Heart left ventricle (tissue), 16 donors: Measurements from ENCODE around the gene SRRM5. TPM values are rescaled to one million over a fixed set of nuclear protein-coding genes. Genes with fewer than 3 reads are reported as not detected.
"Not testable (repeated sequence)": the region's sequence is repeated elsewhere in the genome, so short reads cannot be mapped to it uniquely, and the experiment has no call there.

Experiments
- ATAC-seq, 4 donors: fragments of 200-7000 bp; cut with Tn5 transposase; one replicate each; pipeline ENCODE4 v1.9.1; 2020 to 2022; ENCODE audit warnings: moderate library complexity in 4 of 4, mild to moderate bottlenecking in 3 of 4, moderate number of reproducible peaks in 1 of 4
- DNase-seq, 5 donors: peaks; one replicate each; pipeline ENCODE4 v3.0.0-alpha.2; 2020
- H3K27ac ChIP-seq, 12 donors: fragments of 200-600 bp; sonication (generic) in 4 of 12; one replicate each; pipeline versions ENCODE4 v1.5.0 to v1.8.0; 2016 to 2022; ENCODE audit warnings: mild to moderate bottlenecking in 2 of 12
- H3K27me3 ChIP-seq, 9 donors: fragments of 200-600 bp; sonication (generic) in 2 of 9; one replicate each; pipeline versions ENCODE4 v1.5.1 to v1.8.0; 2016 to 2022; ENCODE audit warnings: mild to moderate bottlenecking in 3 of 9
- H3K36me3 ChIP-seq, 9 donors: fragments of 200-600 bp; sonication (generic) in 2 of 9; one replicate each; pipeline versions ENCODE4 v1.5.0 to v1.8.0; 2018 to 2022; ENCODE audit warnings: mild to moderate bottlenecking in 2 of 9
- H3K4me1 ChIP-seq, 12 donors: fragments of 200-600 bp; sonication (generic) in 4 of 12; one replicate each; pipeline versions ENCODE4 v1.5.0 to v1.8.0; 2016 to 2022; ENCODE audit warnings: mild to moderate bottlenecking in 3 of 12
- H3K4me3 ChIP-seq, 12 donors: fragments of 200-600 bp; sonication (generic) in 4 of 12; one replicate each; pipeline versions ENCODE4 v1.5.0 to v1.8.0; 2017 to 2022; ENCODE audit warnings: mild to moderate bottlenecking in 9 of 12, moderate library complexity in 4 of 12
- H3K9me3 ChIP-seq, 12 donors: fragments of 200-600 bp; sonication (generic) in 4 of 12; one replicate each; pipeline versions ENCODE4 v1.5.0 to v1.8.0; 2016 to 2022; ENCODE audit warnings: mild to moderate bottlenecking in 1 of 12
- POLR2A ChIP-seq, 2 donors: fragments of 450-650 bp; IDR thresholded peaks; one replicate each; pipeline ENCODE4 v1.6.1; 2017; ENCODE audit warnings: antibody characterized with exemption in 2 of 2, mild to moderate bottlenecking in 2 of 2, moderate library complexity in 2 of 2
- WGBS, 4 donors: extraction: QIAGEN DNeasy Blood & Tissue Kit in 2 of 4; methylation state at CpG; one replicate each; pipeline versions ENCODE4 v1.1.5 to v1.1.7; 2013 to 2018; 5-methylcytosine and 5-hydroxymethylcytosine counted together
- intact Hi-C, 10 donors: fragments of 100-400 bp; cut with DNase I; formaldehyde crosslinking; loops; one replicate each; pipeline versions ENCODE4 v1.11.1 to v1.14.2; 2022
- polyA plus RNA-seq, 2 donors: library from polyadenylated mRNA; stranded (reverse); fragments of 200-250 nt; gene quantifications; one replicate each; pipeline ENCODE4 v1.2.3, GENCODE V29; 2013
- total RNA-seq, 9 donors: library from RNA; depleted of rRNA in 2 of 9; stranded (reverse); fragments of >200 nt in 2 of 9; fragmentation: NEBNext Ultra II Directional in 3 of 9; extraction: Animal tissue kit (Norgen Biotek cat#: 25700) in 3 of 9; gene quantifications; one replicate each; pipeline versions ENCODE4 v1.1.0 to v1.2.4, GENCODE V29; 2016 to 2023
- TF ChIP-seq, protein P1 (sequence below), 12 donors: fragments of 200-600 bp; sonication (generic) in 4 of 12; IDR thresholded peaks; one replicate each; pipeline versions ENCODE4 v1.5.0 to v1.8.0; 2018 to 2022; ENCODE audit warnings: antibody characterized with exemption in 12 of 12, mild to moderate bottlenecking in 5 of 12
- donor health status: ischemic (EF 13 %, LVEDD 7.1; RV severe dilation, severe dysfunction).
- donor health status: healthy with polysubstance abuse.
- donor health status: DM: no; HTN: yes; CAD: no.
- donor health status: DM: no; HTN: no; CAD: no.
- donor health status: ischemic (EF 25% LVEDD 6.9; RV normal size, moderate dysfunction).
- donor health status: ischemic (EF 25% LVEDD 5.7; RV mildly dilated, moderate dysfunction).
- donor health status: healthy.
- donor health status: DM: yes; HTN: yes; CAD: no.
- donor health status: ischemic (EF 35%, LVEDD 5.7; RV mildly dilated, moderate dysfunction).
- donor health status: nonischemic (EF 11% LVEDD 7.7; RV severe dilation, severe dysfunction).
- donor health status: DM: yes; HTN: yes; CAD: no.
- donor health status: PGD.
- donor health status: ischemic (EF 29% LVEDD 5.4; RV normal size, mild dysfunction).
- donor health status: nonischemic (EF 23%, LVEDD 6.1; RV moderate dilation, normal function).

The SRRM5 gene
- total and polyA plus RNA-seq, 11 donors, result 0.07 to 0.80 (median 0.16) TPM; not detected in 2

DNA sequence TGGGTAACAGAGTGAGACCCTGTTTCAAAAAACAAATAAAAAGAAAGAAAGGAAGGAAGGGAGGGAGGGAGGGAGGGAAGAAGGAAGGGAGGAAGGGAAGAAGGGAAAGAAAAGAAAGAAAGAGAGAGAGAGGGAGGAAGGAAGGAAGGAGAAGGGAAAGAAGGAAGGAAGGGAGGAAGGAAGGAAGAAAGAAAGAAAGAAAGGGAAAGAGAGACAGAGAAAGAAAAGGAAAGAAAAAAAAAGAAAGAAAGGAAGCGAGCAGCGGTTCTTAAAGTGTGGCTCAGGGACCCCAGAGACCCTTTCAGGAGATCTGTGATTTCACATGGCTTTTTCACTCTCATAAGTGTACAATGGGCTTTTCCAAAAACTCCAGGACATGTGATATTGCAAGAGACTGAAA is 37.6 kb downstream of the SRRM5 start:
- Histone ChIP-seq H3K27ac (no peak overlapping the region), H3K36me3 (peaks cover 0 to 75% (median 27%) of the 10 kb centered on the region in 9 donors), H3K9me3 (peaks cover 0 to 7% (median 0%) of the 10 kb centered on the region in 12 donors), H3K4me1 (peaks cover 0 to 4% (median 0%) of the 10 kb centered on the region in 12 donors), H3K4me3 (no peak overlapping the region), H3K27me3 (no peaks in the 10 kb centered on the region)
- WGBS, 4 donors, result 81 to 89% (median 82%) methylated on average over 2 of the region's 2 CpGs
- ATAC-seq (no peak), DNase-seq (no peak)
- intact Hi-C loops, result loop anchor here in 1 of 10 donors (10.0 kb wide), 1 partner anchor 205 kb away; no protein-coding TSS in a partner anchor
- TF ChIP-seq, protein P1, sequence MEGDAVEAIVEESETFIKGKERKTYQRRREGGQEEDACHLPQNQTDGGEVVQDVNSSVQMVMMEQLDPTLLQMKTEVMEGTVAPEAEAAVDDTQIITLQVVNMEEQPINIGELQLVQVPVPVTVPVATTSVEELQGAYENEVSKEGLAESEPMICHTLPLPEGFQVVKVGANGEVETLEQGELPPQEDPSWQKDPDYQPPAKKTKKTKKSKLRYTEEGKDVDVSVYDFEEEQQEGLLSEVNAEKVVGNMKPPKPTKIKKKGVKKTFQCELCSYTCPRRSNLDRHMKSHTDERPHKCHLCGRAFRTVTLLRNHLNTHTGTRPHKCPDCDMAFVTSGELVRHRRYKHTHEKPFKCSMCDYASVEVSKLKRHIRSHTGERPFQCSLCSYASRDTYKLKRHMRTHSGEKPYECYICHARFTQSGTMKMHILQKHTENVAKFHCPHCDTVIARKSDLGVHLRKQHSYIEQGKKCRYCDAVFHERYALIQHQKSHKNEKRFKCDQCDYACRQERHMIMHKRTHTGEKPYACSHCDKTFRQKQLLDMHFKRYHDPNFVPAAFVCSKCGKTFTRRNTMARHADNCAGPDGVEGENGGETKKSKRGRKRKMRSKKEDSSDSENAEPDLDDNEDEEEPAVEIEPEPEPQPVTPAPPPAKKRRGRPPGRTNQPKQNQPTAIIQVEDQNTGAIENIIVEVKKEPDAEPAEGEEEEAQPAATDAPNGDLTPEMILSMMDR (IDR thresholded peaks at IDR 0.05), result no peak

DNA sequence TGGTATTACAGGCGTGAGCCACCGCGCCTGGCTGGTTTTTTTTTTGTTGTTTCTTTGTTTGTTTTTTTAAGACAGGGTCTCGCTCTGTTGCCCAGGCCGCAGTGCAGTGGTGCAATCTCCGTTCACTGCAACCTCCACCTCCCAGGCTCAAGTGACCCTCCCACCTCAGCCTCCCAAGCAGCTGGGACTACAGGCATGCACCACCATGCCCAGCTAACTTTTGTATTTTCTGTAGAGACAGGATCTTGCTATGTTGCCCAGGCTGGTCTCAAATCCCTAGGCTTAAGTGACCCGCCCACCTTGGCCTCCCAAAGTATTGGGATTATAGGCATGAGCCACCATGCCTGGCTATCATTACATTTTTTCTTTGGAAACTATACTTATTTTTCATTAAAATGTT is 38.4 kb downstream of the SRRM5 start:
- WGBS, 4 donors, result 96 to 99% (median 97%) methylated on average over 7 of the region's 7 CpGs
- peaks cover 0 to 83% (median 33%) of the 10 kb centered on the region in 9 donors for H3K36me3 ChIP-seq
- not testable (repeated sequence) for DNase-seq, H3K4me1 ChIP-seq, H3K4me3 ChIP-seq, H3K9me3 ChIP-seq, ATAC-seq, H3K27ac ChIP-seq, H3K27me3 ChIP-seq
- intact Hi-C loops, result loop anchor here in 8 of 10 donors (5.0 to 10.0 kb wide), 8 partner anchors 55 to 205 kb away; partner anchors contain the start of genes IRGQ (in 1 of the 8) and ZNF576 (in 1 of the 8)

DNA sequence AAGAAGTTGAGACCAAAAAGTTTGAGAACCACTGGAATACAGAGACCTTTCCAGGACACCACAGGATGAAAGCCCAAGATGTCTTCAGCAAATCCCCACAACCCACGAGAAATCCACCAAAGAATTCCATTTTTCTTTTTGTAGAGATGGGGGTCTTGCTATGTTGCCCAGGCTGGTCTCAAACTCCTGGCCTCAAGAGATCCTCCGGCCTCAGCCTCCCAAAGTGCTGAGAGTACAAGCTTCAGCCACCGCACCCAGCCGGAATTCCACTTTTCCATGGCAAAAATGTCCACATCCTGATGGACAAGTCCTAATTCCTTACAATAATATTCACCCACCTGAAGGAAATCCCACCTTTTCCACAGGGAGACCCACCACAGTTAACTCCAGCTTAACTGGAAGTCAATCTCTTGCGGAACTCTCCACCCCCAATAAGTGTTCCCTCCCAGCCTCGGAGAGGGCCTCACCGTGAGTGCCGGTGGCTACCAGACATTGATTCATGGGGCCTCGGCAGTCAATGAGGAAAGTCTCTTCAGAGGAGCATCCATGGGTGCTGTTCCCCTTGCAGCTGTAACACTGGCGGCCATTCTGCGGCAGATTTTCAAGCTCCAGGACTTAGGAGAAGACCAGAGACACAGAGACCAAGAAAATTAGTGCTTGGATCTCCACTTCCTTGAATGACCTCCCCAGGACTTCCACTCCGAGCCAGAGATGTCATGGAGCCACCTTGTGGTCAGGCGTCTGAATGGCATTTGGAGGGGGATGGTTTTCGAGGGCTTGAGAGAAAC is 40.1 kb downstream of the SRRM5 start:
- ATAC-seq (peak in 3 of 4 donors; percentile 67 to 82 (median 80)), DNase-seq (peak in 4 of 5 donors; percentile 44 to 62 (median 47))
- WGBS, 4 donors, result 63 to 70% (median 67%) methylated on average over 13 to 14 of the region's 14 CpGs
- no peak for TF ChIP-seq POLR2A (IDR thresholded peaks at IDR 0.05)
- TF ChIP-seq, protein P1 (IDR thresholded peaks at IDR 0.05), result peak; percentile 59 to 81 (median 76)
- intact Hi-C loops, result loop anchor here in 9 of 10 donors (2.0 to 10.0 kb wide), 9 partner anchors 57 to 207 kb away; partner anchors contain the start of genes IRGQ (in 1 of the 9) and ZNF576 (in 1 of the 9)
- Histone ChIP-seq H3K4me3 (peak overlapping the region in 1 of 12 donors; percentile 25), H3K27ac (no peak overlapping the region), H3K27me3 (no peaks in the 10 kb centered on the region), H3K4me1 (peaks cover 0 to 4% (median 0%) of the 10 kb centered on the region in 12 donors), H3K9me3 (no peaks in the 10 kb centered on the region), H3K36me3 (peaks cover 0 to 97% (median 40%) of the 10 kb centered on the region in 9 donors)

DNA sequence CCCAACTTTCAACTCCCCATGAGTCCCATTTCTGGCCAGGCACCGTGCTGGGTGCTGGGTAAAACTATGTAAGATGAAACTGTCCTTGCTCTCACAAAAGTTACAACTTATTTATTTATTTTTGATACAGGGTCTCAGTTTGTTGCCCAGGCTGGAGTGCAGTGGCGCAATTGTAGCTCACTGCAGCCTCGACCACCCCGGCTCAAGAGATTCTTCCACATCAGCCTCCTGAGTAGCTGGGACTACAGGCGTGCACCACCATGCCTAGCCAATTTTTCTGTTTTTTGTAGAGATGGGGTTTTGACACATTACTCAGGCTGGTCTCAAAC is 40.6 kb downstream of the SRRM5 start:
- DNase-seq (no peak), ATAC-seq (no peak)
- intact Hi-C loops, result loop anchor here in 9 of 10 donors (2.0 to 10.0 kb wide), 9 partner anchors 58 to 208 kb away; partner anchors contain the start of genes IRGQ (in 1 of the 9) and ZNF576 (in 1 of the 9)
- Histone ChIP-seq H3K9me3 (no peaks in the 10 kb centered on the region), H3K36me3 (peaks cover 0 to 98% (median 40%) of the 10 kb centered on the region in 9 donors), H3K27me3 (no peaks in the 10 kb centered on the region), H3K4me3 (no peak overlapping the region), H3K4me1 (peaks cover 0 to 4% (median 0%) of the 10 kb centered on the region in 12 donors), H3K27ac (no peak overlapping the region)
- 74 to 79% (median 75%) methylated on average over 5 of the region's 5 CpGs for whole genome bisulfite sequencing, 4 donors
- no peak for TF ChIP-seq POLR2A (IDR thresholded peaks at IDR 0.05)
- TF ChIP-seq, protein P1 (IDR thresholded peaks at IDR 0.05), result peak in 2 of 12 donors; percentile 12 to 26
